ENCODE data around the gene SLC25A42.
"Not testable (repeated sequence)": the region's sequence is repeated elsewhere in the genome, so short reads cannot be mapped to it uniquely, and the experiment has no call there.

Gene SLC25A42

GRCh38 chr19:19132912-19133311 lies 69.1 kb downstream of the SLC25A42 start:
- DNase-seq: no peak

DNA sequence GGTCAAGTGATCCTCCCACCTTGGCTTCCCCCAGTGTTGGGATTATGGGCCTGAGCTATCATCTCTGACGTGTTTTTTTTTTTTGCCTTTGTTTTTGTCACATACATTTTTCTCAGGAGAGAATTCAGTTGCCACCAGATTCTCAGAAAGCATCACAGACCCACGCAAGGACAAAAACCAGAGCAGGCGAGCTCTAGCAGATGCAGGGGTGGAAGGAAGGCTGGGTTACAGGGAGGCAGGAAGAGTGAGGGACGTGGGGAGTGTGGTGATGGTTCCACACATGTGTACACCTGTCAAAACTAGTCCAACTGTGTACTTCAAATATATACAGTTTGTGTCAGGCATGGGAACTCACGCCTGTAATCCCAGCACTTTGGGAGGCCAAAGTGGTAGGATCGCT lies 70.2 kb downstream of the SLC25A42 start:
- DNase-seq: peak in 4 of 56 donors; percentile 7 to 22 (median 12)

DNA sequence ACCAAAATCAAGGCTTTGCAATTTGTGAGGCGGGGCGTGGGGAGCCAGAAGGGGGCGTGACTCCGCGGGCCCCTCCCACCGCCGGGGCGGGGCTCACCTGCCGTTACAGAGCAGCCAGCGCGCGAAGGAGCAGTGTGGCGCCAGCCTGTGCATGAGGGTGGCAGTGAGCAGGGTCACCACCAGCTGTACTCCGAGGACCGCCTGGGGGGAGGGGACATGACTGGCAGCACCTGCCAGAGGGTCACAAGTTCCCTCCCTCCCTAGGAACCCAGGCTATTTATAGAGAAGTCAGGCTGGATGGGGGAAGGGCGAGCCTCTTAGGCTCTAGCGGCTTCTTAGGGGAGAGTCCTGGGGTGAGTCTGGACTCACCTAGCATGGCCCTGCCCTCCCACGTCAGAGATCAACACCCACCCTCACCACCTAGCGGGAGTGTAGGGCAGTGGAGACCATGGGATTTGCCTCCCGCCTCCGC lies 70.9 kb downstream of the SLC25A42 start:
- DNase-seq: peak in 2 of 56 donors; percentile 28 to 35

DNA sequence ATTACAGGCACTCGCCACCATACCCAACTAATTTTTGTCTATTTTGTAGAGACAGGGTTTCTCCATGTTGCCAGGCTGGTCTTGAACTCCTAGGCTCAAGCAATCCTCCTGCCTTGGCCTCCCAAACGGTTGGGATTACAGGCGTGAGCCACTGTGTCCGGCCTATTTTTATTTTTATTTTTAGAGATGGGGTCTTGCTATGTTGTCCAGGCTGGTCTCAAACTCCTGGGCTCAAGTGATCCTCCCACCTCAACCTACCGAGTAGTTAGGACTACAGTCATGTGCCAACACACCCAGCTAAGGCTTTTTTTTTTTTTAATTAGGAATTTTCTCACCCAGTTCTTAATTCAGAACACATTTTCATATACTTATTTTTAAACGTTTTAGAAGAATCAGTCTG lies 71.9 kb downstream of the SLC25A42 start:
- not testable (repeated sequence) for DNase-seq

- peak in 1 of 56 donors; percentile 30 for DNase-seq
These were observed 73.8 kb downstream of the SLC25A42 start for GRCh38 chr19:19137556-19138108.

GRCh38 chr19:19138109-19138981 lies 74.6 kb downstream of the SLC25A42 start, which contains the start of gene TMEM161A:
Gene TMEM161A, minus strand, starts transcription at chr19:19138478. Its CDS starts 50 bp downstream, at chr19:19138428.
- peak; percentile 47 to 98 (median 92) for DNase-seq

DNA sequence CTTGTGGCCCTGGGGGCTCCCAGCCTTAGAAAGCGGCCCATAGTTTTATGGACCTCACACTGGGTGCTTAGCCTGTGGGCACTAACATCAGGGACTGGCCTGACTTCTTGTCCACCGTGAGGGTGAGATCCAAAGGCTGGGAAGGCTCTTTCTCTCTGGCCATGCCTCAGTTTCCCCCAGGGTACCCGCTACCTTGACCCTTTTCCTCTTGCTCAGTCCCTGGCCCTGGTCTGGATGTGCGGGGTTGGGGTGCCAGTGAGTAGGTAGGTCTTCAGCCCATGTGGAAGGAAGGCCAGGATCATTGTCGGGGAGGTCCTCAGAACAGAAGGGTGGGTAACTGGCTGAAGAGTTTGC lies 76.1 kb downstream of the SLC25A42 start:
- no peak for DNase-seq

- DNase-seq: no peak
These were observed 76.7 kb downstream of the SLC25A42 start for GRCh38 chr19:19140476-19140875.

DNA sequence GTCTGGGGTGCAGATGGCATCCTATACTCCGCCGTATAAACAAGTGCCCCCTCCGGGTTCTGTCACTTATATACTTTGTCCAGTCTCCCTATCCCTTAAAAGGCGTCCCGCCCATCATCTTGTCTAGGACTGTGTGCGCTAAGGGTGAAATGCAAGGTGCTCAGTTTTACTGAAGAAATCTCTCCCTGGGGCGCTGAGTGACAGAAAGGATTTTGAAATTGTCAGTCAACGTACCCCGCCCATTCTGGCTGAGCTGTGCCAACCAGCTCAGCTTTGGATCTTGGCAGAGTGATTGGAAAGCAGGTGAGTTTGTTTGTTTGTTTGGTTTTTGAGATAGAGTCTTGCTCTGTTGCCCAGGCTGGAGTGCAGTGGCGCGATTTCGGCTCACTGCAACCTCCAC lies 78.6 kb downstream of the SLC25A42 start:
- no peak for DNase-seq

GRCh38 chr19:19145281-19145680 lies 81.5 kb downstream of the SLC25A42 start:
- DNase-seq: no peak

- DNase-seq: peak in 43 of 56 donors; percentile 5 to 79 (median 43)
These were observed 82.2 kb downstream of the SLC25A42 start for GRCh38 chr19:19145684-19146608.

DNA sequence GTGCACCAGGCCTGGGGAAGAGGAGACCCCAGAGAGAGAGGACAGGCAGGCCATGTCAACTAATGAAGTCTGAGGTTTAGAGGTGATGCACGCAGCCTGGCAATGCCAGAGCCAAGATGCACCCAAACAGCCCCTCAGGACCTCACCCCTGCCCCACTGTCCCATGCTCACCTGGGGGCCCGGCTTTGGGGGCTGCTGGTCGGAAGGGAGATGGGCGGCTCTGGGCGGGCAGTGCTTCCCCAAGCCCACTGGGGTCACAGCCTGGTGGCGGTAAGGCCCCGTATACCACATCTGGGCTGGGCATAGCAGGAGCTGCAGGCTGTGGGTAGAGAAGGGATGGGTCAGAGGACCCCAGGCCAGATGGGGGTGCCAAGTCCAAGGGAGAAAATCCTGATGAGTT lies 83.1 kb downstream of the SLC25A42 start:
- DNase-seq: no peak

- DNase-seq: no peak
These were observed 83.5 kb downstream of the SLC25A42 start for GRCh38 chr19:19147344-19147743.

GRCh38 chr19:19148504-19148903 lies 84.7 kb downstream of the SLC25A42 start:
- DNase-seq: not testable (repeated sequence)

DNA sequence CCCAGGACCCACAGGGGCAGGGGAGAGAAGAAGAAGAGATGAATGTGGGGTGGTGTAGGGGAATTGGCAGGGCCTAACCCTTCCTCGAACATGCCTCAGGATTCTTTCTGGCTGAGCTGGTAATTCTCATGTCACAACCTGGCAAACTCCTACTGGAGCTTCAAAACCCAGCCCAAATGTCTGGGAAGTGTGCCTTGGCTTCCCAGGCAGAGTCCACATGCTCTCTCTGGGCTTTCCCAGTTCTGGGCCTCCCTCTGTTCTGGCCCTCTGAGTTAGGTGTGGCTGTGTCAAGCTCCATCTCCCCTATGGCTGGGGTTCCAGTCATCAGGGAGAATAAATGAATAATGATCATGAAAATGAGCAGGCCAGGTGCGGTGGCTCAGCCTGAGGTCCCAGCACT lies 85.6 kb downstream of the SLC25A42 start:
- no peak for DNase-seq

DNA sequence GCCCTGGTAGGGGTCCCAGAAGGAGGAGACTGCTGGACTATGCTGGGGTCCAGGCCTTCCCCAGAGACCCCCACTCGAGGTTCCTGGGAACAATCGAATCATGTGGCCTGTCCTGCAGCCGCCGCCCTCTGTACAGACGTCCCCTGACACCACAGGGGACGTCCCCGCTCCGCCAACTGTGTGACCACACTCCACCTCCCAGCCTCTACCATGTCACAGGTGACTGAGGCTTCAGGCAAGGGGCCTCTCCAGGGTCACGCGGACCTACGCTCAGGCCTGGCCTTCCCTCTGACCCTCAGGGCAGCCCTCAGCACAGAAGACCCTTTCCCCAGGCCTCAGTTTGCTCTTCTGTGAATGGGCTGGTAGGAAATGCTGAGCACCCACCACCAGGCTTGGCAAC lies 87.6 kb downstream of the SLC25A42 start:
- DNase-seq: no peak

GRCh38 chr19:19152668-19153384 lies 89.0 kb downstream of the SLC25A42 start:
- no peak for DNase-seq

- no peak for DNase-seq
These were observed 91.1 kb downstream of the SLC25A42 start for GRCh38 chr19:19154768-19155494.

DNA sequence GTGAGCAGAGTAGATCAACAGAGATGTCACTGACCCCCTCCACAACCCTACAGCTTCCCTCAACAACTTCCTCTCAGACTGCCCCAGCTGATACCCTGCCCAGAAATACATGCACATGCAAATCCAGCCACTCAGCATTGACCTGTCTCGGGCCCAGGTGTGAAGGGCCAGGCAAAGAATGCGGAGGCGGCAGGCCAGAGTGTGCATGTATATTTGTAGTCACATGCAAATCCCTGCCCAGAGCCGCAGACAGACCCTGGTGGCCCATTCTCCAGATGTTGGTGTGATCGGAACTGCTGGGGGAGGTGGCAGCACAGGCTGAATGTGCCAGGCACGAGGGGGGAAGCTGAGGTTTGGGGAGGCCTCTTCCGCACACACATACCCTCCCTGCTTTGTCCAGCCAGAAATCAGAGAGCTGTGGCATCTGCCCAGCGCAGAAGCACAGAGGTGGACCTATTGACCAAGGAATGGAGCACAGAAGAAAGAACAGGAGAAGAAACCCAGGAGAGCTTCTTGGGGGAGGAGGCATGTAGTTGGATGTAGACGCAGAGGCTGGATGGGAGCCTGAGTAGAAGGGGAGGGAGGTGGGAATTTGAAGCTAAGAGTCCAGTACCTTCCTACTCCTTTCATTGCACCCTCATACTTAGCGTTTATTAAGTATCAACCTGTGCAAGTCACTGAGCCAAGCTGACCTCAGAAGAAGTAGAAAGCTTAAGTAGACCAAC lies 91.9 kb downstream of the SLC25A42 start:
- no peak for DNase-seq

DNA sequence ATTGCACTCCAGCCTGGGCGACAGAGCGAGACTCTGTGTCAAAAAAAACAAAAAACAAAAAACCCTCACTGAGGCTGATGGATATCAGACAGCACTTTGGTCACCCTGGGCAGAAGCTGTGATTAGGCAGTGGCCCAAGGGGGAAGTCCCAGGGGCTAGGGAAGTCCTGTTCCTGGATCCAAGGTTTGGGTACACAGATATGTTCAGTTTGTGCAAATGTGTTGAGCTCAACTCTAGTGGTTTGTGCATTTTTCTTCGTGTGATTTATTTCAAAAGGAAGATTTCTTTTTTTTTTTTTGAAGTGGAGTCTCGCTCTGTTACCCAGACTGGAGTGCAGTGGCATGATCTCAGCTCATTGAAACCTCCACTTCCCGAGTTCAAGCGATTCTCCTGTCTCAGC lies 94.0 kb downstream of the SLC25A42 start:
- no peak for DNase-seq
